Stimulated activated naive CD8-positive, alpha-beta T cell treated with anti-CD3 and anti-CD28 coated beads, Interleukin-15, Interleukin-2, amounts not matched to agents 100 ng/mL and 50 ng/mL, for 24 hours (primary cell): ENCODE data around the gene CFAP73.

Source experiments
- H3K27ac Mint-ChIP-seq: one replicate; pipeline ENCODE4 v1.8.0; 2021; ENCODE audit warnings: mild to moderate bottlenecking, mixed read lengths
- H3K27me3 Mint-ChIP-seq: one replicate; pipeline ENCODE4 v1.8.0; 2021; ENCODE audit warnings: mixed read lengths
- H3K36me3 Mint-ChIP-seq: one replicate; pipeline ENCODE4 v1.8.0; 2021; ENCODE audit warnings: low read depth, mixed read lengths
- H3K4me1 Mint-ChIP-seq: one replicate; pipeline ENCODE4 v1.8.0; 2021; ENCODE audit warnings: low read depth, mixed read lengths
- H3K4me3 Mint-ChIP-seq: one replicate; pipeline ENCODE4 v1.8.0; 2021; ENCODE audit warnings: mild to moderate bottlenecking, mixed read lengths
- H3K9me3 Mint-ChIP-seq: one replicate; pipeline ENCODE4 v1.8.0; 2021; ENCODE audit warnings: mixed read lengths

The CFAP73 gene

DNA sequence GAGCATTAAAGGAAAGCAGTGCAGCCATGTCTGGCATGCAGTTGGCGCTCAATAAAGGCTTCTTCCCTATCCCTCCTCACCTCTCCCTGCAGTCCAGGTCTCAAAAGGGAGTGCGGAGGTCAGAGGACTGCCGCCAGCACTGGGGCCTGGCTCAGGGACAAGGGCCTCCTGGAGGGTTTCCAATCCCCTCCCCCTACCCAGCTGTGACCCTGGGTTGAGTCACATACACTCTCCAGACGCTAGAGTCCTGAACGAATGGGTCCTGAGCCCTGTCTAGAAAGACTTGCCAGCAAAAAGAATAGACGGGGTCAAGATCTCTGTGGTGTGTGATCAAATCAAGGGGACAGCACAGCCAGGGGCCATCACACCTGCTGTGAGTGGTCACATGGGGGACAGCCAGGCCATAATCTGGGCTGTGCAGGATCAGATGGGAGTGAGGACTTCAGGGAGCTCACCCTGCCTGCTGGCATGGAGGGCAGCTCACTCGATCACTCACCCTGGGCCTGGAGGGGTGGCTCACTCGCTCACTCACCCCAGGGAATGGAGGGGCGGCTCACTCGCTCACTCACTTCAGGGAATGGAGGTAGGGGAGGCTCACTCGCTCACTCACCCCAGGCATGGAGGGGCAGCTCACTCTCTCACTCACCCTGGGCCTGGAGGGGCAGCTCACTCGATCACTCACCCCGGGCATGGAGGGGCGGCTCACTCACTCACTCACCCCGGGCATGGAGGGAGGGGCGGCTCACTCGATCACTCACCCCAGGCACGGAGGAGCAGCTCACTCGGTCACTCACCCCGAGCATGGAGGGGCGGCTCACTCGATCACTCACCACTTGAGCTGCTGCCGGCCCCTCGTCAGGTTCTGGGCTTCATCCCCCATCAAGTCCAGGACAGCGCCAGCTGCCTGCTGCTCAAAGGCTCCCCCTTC, 12.8 kb downstream of the CFAP73 start:
- Mint-ChIP-seq H3K27ac (no peak overlapping the region), H3K4me3 (no peak overlapping the region), H3K27me3 (no peaks in the 10 kb centered on the region), H3K36me3 (peaks cover 54% of the 10 kb centered on the region), H3K4me1 (peaks cover 4% of the 10 kb centered on the region), H3K9me3 (no peaks in the 10 kb centered on the region)

DNA sequence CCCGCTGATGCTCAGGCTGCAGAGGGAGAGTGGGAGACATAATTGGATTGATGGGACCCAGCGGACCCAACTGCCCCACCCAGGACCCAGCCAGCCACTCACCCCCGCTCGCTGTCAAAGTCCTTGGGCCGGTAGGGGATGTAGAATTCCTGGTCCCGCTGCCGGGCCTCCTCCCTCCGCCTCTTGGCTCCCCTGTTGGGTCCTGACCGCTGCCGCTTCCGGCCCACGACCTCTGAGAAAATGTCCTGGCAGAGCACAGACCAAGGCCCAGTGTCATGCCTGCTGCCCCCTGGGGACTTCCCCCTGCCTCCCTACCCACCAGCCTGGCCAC, 13.5 kb downstream of the CFAP73 start:
- Mint-ChIP-seq H3K4me1 (no peaks in the 10 kb centered on the region), H3K36me3 (peaks cover 54% of the 10 kb centered on the region), H3K4me3 (no peak overlapping the region), H3K27ac (no peak overlapping the region), H3K9me3 (no peaks in the 10 kb centered on the region), H3K27me3 (no peaks in the 10 kb centered on the region)

DNA sequence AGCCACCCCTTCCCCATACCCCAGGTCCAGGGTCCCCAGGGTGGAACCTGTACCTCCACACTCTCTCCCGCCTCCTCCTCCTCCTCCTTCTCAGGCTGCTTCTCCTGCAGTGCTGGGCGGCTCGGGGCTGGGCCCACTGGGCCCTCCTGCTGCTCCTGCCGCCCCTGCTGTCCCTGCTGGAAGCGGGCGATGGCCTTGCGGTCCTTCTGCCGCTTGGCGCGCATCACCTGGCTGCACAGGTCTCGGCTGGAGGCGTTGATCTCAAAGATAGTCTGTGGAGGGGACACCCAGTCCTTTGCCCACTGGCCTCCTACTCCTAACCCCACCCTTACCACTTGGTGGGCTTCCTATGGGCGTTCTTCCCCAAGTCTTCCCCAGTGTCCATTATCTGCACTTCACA, 14.5 kb downstream of the CFAP73 start:
- H3K4me3 Mint-ChIP-seq = no peak overlapping the region
- no peaks in the 10 kb centered on the region for H3K4me1 Mint-ChIP-seq
- no peaks in the 10 kb centered on the region for H3K27me3 Mint-ChIP-seq
- no peak overlapping the region for H3K27ac Mint-ChIP-seq
- no peaks in the 10 kb centered on the region for H3K9me3 Mint-ChIP-seq
- peaks cover 60% of the 10 kb centered on the region for H3K36me3 Mint-ChIP-seq

DNA sequence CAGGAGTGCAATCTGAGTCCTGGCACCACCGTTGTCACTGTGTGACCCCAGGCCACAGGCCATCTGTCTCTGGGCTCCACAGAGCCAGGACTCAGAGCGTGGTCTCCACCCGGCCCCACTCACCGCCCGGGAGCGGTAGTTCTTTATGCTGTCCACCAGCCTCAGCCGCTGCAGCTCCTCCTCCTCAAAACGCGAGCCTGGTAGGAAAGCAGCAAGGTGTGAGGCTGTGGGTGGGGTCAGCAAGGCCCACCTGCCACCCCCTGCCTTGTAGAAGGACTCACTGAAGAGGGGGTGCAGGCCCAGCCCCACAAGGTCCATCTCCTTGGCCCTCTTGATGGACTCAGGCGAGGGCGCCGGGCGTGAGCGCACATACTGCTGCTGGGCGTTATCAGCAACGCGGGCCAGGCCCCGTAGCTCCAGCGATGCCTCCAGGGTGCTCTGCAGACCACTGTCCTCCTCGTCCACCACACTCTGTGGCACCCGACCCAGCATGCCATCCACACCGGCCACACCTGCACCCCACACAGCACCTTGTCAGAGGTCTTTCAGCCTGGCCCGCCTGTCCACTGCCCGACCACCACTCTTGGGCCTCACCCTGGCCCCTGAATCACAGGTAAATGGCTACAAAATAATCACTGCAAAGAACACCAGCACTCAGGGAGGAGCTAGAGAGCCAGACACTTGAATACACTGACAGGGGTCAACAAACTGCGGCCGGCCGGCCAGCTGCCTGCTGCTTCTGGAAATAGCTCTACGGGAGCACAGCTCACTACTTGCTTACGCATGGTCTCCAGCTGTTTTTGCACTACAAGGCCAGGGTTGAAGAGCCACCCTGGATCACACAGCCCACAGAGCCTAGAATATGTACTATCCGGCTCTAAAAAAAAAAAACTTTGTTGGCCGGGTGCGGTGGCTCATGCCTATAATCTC, 16.3 kb downstream of the CFAP73 start:
- Mint-ChIP-seq H3K27ac (no peak overlapping the region), H3K4me1 (peaks cover under 1% of the 10 kb centered on the region), H3K4me3 (no peak overlapping the region), H3K36me3 (peaks cover 59% of the 10 kb centered on the region), H3K27me3 (no peaks in the 10 kb centered on the region), H3K9me3 (no peaks in the 10 kb centered on the region)

DNA sequence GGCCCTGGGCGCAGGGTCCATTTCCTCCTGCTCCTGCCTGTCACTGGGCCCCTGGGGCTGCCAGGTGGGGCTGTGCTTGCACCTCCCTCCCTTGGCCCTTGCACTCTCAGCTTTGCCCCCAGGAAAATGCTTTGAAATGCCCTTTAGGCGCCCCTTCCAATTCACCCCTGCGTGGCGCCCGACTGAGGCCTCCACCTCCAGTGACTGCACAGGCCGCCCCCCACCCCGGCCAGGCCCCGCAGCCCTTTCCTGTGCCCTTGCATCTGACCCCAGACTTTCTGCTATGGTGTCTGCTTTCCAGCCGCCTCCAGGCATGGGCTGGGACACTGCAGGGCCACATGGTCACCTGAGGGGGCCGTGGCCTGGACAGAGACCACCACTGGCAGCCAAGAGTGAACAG, 18.3 kb downstream of the CFAP73 start:
- Mint-ChIP-seq H3K36me3 (peaks cover 63% of the 10 kb centered on the region), H3K27me3 (no peaks in the 10 kb centered on the region), H3K27ac (no peak overlapping the region), H3K4me3 (no peak overlapping the region), H3K4me1 (peaks cover 3% of the 10 kb centered on the region), H3K9me3 (no peaks in the 10 kb centered on the region)

DNA sequence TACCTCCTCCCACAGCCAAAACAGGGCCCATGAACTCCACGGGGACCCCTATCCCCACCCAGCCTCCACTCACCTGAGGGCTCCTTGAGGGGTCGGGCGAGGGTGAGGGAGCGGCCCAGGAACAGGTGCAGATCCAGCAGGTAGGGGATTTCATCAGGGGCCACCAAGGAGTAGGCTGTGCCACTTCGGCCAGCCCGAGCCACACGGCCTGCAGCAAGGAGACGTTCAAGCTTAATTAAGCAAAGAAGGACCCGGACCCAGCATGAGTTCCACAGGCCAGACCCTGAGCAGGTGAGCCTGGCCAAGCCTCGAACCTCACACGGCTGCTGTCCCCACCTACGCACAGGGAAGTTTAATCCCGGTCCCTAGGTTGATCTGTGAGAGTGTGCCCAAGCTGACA, 20.2 kb downstream of the CFAP73 start:
- peaks cover 64% of the 10 kb centered on the region for H3K36me3 Mint-ChIP-seq
- H3K4me3 Mint-ChIP-seq = no peak overlapping the region
- no peak overlapping the region for H3K27ac Mint-ChIP-seq
- H3K9me3 Mint-ChIP-seq = no peaks in the 10 kb centered on the region
- no peaks in the 10 kb centered on the region for H3K27me3 Mint-ChIP-seq
- peaks cover 3% of the 10 kb centered on the region for H3K4me1 Mint-ChIP-seq

DNA sequence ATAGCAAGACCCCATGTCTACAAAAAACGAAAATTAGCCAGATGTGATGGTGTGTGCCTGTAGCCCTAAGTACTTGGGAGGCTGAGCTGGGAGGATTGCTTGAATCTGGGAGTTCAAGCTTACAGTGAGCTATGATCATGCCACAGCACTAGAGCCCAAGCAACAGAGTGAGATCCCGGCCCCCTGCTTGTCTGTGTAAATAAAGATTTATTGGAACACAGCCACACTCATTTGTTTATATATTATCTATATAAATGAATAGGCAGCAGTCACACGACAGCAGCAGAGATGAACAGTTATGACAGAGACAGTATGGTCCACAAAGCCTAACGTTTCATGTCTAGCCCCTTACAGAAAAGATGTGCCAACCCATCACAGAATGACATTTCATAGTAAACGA, 20.9 kb downstream of the CFAP73 start:
- Mint-ChIP-seq H3K4me1 (peaks cover 3% of the 10 kb centered on the region), H3K9me3 (no peaks in the 10 kb centered on the region), H3K27me3 (no peaks in the 10 kb centered on the region), H3K4me3 (no peak overlapping the region), H3K36me3 (peaks cover 69% of the 10 kb centered on the region), H3K27ac (no peak overlapping the region)

DNA sequence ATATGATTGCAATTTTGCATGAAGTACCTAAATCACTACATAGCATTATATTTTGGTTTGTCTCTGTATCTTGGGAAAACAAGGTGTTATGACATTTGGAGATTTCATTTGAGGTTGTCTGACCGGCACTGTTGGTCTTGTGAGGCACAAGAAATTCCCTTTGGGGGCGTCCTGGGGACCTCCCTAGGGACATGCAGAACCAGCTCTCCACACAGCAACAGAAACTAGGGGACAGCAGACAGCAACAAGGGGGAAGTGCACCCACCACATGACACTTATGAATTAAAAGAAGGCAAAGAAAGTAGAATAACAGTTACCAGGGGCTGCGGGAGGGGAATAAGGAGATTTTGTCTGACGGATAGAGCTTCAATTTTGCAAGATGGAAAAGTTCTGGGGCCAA, 21.4 kb downstream of the CFAP73 start:
- Mint-ChIP-seq H3K9me3 (no peaks in the 10 kb centered on the region), H3K36me3 (peaks cover 67% of the 10 kb centered on the region), H3K4me3 (no peak overlapping the region), H3K4me1 (peaks cover 3% of the 10 kb centered on the region), H3K27me3 (no peaks in the 10 kb centered on the region), H3K27ac (no peak overlapping the region)

DNA sequence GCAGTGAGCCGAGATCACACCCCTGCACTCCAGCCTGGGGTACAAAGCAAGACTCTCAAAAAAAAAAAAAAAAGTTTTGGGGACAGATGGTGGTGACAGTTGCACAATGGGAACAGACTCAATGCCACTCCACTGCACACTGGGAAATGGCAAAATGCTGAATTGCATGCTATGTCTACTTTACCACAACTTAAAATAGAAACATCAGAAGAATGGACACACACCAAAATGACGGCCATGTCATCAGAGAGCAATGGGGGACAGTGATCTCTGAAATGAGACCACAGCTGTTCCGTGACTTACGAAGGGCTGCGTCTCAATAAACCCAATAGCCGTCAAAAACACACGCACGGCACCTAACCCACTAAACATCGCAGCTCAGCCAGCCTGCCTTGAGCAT, 22.0 kb downstream of the CFAP73 start:
- Mint-ChIP-seq H3K4me3 (no peak overlapping the region), H3K4me1 (peaks cover 3% of the 10 kb centered on the region), H3K9me3 (no peaks in the 10 kb centered on the region), H3K36me3 (peaks cover 64% of the 10 kb centered on the region), H3K27me3 (no peaks in the 10 kb centered on the region), H3K27ac (no peak overlapping the region)

DNA sequence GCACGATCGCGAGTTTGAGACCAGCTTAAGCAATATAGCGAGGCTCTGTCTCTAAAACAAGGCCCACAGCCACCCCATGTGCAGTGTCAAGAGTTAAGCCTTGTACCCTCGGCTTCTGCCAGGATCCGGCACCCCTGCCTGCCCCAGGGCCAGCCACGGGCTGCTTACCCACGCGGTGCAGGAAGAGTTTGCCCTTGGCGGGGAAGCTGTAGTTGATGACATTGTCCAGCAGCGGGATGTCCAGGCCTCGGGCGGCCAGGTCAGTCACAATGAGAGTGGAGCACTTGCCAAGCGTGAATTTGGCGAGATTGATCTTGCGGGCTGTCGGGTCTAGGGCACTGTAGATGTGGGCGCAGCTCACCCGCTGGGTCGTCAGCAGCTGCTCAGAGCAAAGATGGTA, 22.7 kb downstream of the CFAP73 start:
- peaks cover 3% of the 10 kb centered on the region for H3K4me1 Mint-ChIP-seq
- no peak overlapping the region for H3K4me3 Mint-ChIP-seq
- H3K36me3 Mint-ChIP-seq = peaks cover 66% of the 10 kb centered on the region
- no peak overlapping the region for H3K27ac Mint-ChIP-seq
- H3K27me3 Mint-ChIP-seq = no peaks in the 10 kb centered on the region
- H3K9me3 Mint-ChIP-seq = no peaks in the 10 kb centered on the region

DNA sequence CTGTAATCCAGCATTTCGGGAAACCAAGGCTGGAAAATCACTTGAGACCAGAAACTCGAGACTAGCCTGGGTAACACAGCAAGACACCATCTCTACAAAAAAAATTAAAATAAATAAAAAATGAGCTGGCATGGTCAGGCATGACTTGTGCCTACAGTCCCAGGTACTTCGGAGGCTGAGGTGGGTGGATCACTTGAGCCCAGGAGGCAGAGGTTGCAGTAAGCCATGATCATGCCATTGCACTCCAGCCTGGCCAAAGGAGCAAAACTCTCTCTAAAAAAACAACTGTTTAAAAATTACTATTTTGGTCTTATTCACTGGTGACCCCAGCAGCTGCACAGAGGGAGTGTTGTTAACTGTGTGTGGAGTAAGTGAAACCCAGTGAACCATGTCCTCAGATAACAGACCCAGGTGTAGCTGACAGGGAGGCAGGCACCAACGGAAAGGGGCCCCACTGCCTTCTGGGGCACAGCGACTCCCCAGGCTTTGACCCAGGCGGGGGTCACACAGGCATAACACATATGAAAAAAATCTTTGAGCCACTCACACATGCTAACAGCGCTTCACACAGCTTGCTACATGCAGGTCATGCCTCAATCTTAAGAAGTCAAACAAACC, 23.7 kb downstream of the CFAP73 start:
- H3K4me3 Mint-ChIP-seq = no peak overlapping the region
- H3K27me3 Mint-ChIP-seq = no peaks in the 10 kb centered on the region
- peaks cover 3% of the 10 kb centered on the region for H3K4me1 Mint-ChIP-seq
- H3K36me3 Mint-ChIP-seq = peaks cover 76% of the 10 kb centered on the region
- no peaks in the 10 kb centered on the region for H3K9me3 Mint-ChIP-seq
- no peak overlapping the region for H3K27ac Mint-ChIP-seq

DNA sequence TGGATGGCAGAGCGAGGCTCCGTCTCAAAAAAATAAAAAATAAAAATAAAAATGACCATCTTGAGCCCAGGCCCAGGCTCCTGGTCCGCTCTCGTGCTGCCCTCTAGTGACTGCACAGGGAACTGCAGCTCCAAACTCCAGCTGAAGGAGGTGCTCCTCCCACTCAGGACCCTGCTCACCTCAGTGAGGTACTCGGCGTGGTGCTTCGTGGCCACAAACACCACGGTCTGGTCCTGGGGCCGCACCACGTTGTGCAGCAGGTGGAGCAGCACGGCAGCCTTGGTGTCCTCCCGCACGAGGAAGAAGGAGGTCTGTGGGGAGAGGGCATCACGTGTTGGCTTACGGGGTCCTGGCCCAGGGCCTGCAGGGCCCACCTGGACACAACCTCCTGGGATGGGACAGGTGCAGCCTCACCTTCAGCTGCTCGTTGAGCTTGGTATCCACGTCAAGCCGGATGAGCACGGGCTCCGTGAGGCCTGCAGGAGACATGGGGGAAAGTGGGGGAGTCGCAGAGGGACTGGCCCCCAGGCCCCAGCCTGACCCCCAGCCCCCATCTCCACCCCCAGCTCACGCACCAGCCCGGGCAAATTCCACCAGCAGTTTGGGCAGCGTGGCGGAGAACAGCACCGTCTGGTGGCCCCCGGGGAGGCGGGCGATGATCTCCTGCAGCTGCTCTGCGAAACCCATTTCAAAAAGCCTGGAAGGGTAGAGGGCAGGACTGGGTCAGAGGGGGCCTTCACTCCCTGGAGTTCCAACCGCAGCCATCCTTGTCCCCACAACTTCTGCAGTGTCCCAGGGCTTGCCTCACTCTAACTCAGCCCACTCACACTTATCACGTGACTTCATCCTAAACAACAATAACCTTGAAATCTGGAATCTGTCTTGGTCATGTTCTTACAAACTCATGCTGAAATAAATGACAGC, 25.2 kb downstream of the CFAP73 start:
- Mint-ChIP-seq H3K9me3 (no peaks in the 10 kb centered on the region), H3K27ac (no peak overlapping the region), H3K4me3 (no peak overlapping the region), H3K27me3 (no peaks in the 10 kb centered on the region), H3K4me1 (peaks cover 3% of the 10 kb centered on the region), H3K36me3 (peaks cover 77% of the 10 kb centered on the region)

DNA sequence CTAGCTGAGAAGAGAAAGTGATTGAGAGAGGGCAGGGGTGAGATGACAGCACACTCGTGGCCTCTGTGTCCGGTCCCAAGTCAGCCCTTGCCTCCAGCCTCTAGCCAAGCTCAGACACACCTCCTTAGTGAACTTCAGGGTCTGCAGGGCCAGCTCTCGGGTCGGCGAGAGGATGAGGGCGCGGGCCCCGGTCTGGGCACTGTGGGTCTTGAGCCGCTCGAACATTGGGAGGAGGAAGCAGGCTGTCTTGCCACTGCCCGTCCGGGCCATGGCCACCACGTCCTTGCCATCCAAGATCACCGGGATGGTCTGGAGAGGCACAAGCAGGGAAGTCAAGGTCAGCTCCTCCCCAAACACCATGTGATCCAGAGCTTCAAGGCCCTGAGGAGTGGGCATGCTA, 29.5 kb downstream of the CFAP73 start:
- Mint-ChIP-seq H3K4me3 (no peak overlapping the region), H3K4me1 (peaks cover 20% of the 10 kb centered on the region), H3K27ac (no peak overlapping the region), H3K36me3 (peaks cover 57% of the 10 kb centered on the region), H3K27me3 (no peaks in the 10 kb centered on the region), H3K9me3 (no peaks in the 10 kb centered on the region)

DNA sequence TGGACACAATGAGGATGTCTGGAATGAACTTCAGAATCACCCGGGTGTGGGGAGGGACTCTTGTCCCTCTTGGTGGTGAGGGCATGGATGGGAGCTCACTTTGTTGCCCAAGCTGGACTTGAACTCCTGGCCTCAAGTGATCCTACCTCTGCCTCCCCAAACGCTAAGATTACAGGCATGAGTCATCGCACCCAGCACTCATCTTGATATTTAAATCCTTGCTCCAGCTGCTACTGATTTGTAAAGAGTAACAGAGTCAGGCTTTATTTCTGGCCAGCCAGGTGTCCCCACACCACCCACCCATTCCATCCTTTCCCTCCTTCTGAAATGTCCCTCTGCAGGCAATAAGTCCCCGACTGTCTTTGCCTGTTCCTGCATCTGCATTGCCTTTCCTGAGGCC, 30.8 kb downstream of the CFAP73 start:
- Mint-ChIP-seq H3K9me3 (no peaks in the 10 kb centered on the region), H3K27ac (no peak overlapping the region), H3K27me3 (no peaks in the 10 kb centered on the region), H3K36me3 (peaks cover 49% of the 10 kb centered on the region), H3K4me3 (no peak overlapping the region), H3K4me1 (peaks cover 20% of the 10 kb centered on the region)
